NOMO-1 treated with DMSO at 0.1 percent for 48 hours (cell line): Measurements from ENCODE around the gene SLC30A4.
A peak's percentile ranks its signal among the peaks of the same experiment; 100 is the strongest.
"Not testable (repeated sequence)": the region's sequence is repeated elsewhere in the genome, so short reads cannot be mapped to it uniquely, and the experiment has no call there.

ENCODE experiments used
- DNase-seq: peaks from one replicate; lab custom pipeline; 2025; ENCODE audit not compliant: unreplicated experiment; lab: John Stamatoyannopoulos, UW

Gene SLC30A4, protein sequence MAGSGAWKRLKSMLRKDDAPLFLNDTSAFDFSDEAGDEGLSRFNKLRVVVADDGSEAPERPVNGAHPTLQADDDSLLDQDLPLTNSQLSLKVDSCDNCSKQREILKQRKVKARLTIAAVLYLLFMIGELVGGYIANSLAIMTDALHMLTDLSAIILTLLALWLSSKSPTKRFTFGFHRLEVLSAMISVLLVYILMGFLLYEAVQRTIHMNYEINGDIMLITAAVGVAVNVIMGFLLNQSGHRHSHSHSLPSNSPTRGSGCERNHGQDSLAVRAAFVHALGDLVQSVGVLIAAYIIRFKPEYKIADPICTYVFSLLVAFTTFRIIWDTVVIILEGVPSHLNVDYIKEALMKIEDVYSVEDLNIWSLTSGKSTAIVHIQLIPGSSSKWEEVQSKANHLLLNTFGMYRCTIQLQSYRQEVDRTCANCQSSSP

GRCh38 chr15:45522328-45523165, at the start of gene SLC30A4:
Gene SLC30A4, minus strand, starts transcription at chr15:45522755. Its CDS starts 401 bp downstream, at chr15:45522354.
- peak; percentile 55 for DNase-seq

GRCh38 chr15:45555934-45556608, 33.5 kb upstream of the SLC30A4 start:
- peak; percentile 91 for DNase-seq

DNA sequence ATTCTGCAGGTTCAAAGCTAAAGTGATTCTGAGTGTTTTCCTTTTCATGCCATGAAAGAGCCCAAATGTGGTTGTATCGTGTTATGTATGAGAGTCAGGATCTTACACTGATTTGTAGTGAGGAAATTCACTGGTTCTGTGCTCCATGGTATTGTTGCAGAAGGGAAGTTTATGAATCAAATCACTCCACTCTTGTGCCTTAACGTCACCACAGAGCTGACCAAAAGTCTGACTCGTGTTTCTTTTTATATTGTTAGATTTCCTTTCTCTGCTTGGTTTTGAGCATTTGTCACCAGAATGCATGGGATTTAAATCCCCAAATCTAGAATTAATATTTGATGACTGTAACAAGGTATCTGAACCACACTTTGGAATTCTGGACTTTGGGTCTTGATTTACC, 29.1 kb upstream of the SLC30A4 start:
- DNase-seq, result no peak

GRCh38 chr15:45550436-45550835, 27.9 kb upstream of the SLC30A4 start:
- no peak for DNase-seq

DNA sequence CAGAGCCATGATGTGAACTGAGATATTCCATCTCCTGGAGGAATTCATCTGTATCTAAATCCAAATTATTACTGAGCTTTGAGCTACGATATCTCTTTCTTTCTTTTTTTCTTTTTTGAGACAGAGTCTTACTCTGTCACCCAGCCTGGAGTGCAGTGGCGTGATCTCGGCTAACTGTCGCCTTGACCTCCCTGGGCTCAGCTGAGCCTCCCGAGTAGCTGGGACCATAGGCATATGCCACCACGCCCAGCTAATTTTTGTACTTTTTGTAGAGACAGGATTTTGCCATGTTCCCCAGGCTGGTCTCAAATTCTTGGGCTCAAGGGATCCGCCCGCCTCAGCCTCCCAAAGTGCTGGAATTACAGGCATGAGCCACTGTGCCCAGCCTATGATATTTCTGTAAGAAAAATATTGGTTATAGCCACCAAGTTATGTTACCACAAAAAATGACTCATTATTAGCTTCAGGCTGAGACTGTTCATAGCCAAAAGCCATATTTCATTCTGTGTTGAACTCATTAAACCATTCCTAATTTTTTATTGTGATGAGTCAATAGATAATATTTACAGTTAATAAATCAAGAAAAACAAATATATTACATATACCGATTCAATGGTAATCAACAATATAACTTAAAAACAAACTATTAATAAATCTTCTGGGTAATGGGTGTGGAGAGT, 27.1 kb upstream of the SLC30A4 start:
- DNase-seq, result no peak

DNA sequence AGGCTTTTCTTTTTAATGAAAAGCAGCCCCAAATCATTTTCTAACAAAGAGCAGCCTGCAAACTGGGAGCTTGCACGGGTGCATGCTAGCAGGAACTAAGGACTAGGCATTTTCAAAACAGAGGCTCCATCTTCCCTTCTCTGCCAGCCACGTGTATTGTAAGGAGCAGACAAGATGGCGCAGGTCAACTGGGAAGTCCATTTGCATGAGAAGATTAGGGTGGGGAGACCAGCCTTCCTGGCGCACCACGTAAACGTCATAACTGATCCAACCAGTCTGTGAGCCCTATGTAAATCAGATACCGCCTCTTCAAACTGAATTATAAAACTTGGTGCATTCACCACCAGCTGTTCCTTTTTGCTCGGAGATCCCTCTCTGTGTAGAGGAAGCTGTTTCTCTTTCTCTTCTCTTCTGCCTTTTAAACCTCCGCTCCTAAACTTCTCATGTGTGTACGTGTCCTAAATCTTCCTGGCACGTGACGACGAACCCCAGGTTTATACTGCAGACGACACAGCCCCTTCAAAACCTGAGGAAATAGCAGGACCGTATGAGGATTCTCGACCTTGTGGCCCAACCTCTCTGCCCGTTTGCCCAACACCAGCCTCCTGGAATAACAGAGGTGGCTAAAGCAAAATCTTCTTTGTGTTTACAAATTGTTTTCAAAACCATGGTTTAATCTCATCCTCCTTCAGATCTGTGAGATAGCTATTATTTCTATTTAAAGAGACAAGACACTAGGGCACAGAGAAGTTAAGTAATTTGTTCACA, 26.4 kb upstream of the SLC30A4 start:
- peak; percentile 85 for DNase-seq

DNA sequence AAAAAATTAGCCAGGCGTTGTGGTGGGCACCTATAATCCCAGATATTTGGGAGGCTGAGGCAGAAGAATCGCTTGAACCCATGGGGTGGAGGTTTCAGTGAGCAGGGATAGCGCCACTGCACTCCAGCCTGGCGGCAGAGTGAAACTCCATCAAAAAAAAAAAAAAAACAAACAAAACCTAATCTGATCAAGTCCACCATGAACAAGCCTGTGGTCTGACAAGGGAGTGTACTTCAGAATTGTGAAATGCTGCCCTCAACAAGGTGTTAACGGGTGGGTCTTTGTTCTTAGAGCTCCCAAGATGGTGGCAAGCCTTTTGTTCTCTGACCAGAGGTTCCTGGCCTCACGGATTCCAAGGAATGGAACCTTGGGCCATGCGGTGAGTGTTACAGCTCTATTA, 24.2 kb upstream of the SLC30A4 start:
- no peak for DNase-seq

DNA sequence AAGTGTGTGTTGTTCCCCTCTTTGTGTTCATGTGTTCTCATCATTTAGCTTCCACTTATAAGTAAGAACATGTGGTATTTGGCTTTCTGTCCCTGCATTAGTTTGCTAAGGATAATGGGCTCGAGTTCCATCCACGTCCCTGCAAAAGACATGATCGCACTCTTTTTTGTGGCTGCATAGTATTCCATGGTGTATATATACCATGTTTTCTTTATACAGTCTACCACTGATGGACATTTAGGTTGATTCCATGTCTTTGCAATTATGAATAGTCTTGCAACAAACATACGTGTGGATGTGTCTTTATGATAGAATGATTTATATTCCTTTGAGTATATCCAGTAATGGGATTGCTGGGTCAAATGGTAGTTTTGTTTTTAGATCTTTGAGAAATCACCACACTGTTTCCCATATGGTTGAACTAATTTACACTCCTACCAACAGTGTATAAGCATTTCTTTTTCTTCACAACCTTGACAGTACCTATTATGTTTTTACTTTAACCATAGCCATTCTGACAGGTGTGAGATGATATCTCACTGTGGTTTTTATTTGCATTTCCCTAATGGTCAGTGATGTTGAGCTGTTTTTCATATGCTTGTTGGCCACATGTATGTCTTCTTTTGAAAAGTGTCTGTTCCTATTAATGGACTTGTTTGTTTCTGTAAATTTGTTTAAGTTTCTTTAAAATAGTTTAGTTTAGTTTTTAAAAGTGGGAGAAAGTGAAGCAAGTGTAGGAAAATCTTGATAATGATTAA, 21.9 kb upstream of the SLC30A4 start:
- no peak for DNase-seq

GRCh38 chr15:45543051-45543450, 20.5 kb upstream of the SLC30A4 start:
- DNase-seq, result no peak

GRCh38 chr15:45540531-45540930, 18.0 kb upstream of the SLC30A4 start:
- no peak for DNase-seq

DNA sequence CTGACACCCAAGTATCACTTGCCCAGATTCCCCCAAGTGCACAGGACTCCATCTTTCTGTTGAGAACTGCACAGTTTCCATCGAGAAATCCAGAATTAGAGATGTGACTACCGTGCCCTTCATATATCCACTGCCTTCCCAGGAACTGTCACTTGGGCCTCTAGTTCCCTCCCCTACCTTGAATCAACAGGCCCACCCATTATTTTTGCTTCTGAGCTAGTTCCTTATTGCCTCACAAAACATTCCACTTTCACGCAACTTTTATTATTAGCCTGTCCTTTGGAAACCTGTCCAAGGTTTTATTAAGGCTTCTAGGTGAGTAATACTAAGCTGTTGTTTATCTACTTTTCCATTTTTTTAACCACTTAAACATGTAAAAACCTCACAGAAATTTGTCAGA, 17.1 kb upstream of the SLC30A4 start:
- DNase-seq, result no peak

DNA sequence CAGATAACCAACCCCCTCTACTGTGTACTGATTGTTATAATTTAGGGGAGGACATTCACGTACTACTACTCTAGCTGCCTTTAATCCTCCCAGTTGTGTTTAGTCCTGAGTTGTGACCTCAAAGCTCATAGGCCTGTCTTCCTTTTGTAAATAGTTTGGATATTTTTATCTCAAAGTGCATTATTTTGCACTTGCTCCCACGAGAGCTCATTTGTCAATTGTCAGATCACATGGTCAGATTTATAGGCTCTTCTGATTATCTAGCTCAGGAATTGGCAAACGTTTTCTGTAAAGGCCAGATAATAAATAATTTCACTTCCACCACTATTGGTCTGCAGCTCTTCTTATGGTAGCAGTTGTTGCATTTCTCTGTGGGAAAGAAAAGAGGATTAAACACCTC, 14.4 kb upstream of the SLC30A4 start:
- DNase-seq, result no peak

DNA sequence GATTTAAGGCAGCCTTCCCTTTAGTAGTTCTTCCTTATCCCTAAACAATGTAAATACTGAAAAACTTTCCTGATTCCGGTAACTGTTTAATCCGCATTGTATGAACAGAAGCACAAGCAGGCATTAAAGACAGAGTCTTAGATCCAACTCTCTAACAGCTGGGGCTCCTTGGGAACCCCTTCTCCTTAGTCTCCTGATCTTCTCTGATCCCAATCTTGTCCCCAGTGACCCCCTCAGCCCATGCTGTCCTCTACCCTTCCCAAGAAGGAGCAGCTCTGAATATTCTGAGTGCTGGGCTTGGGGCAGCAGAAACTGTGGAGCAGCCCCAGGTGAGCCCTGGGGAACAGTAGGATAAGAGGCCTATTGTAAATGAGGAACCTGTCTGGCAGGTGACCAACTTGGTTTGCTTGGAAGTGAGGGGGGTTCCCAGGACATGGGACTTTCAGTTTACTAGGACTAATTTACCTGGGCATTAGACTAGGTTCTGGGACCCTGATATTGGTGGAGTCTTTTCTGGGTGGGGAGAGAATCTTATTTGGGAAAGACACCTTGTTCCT, 13.0 kb upstream of the SLC30A4 start:
- no peak for DNase-seq

GRCh38 chr15:45534821-45535220, 12.3 kb upstream of the SLC30A4 start:
- DNase-seq, result no peak

- DNase-seq, result not testable (repeated sequence)
Measured at GRCh38 chr15:45532892-45533291, 10.3 kb upstream of the SLC30A4 start.

DNA sequence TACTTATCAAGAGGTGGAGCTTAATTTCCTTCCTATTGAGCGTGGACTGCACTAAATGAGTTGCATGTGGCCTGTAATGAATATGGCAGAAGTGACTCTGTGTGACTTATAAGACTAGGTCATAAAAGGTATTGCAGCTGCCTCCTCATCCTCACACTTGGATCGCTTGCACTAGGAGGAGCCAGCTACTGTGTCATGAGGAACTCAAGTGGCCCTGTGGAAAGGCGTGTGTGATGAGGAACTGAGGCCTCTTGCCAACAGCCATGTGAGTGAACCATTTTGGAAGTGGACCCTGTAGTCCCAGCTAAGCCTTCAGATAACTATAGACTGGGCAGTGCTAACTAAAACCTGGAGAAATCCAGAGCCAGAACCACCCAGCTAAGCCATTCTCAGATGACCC, 7.1 kb upstream of the SLC30A4 start:
- DNase-seq, result no peak

- no peak for DNase-seq
Measured at GRCh38 chr15:45527086-45527485, 4.5 kb upstream of the SLC30A4 start.

GRCh38 chr15:45523166-45523460, 558 bp upstream of the SLC30A4 start:
- DNase-seq, result no peak

GRCh38 chr15:45521596-45522327, 793 bp downstream of the SLC30A4 start:
- peak; percentile 73 for DNase-seq
